Loucy (cell line): ENCODE data around the gene ANKRD9.

Experiments
- H2AFZ ChIP-seq: fragments of 200-600 bp; sonication (generic); 2 replicates; pipeline ENCODE4 v1.6.0; 2016; ENCODE audit warnings: antibody characterized with exemption, mild to moderate bottlenecking, low read length, moderate library complexity
- H3F3A ChIP-seq: fragments of 200-600 bp; 2 replicates; pipeline ENCODE4 v1.6.0; 2016; ENCODE audit warnings: antibody characterized with exemption, low read depth, mild to moderate bottlenecking
- H3K27me3 ChIP-seq: fragments of 200-600 bp; sonication (generic); 2 replicates; pipeline ENCODE4 v1.6.1; 2014; ENCODE audit warnings: low read length, mild to moderate bottlenecking; ENCODE audit not compliant: insufficient read depth, poor library complexity, severe bottlenecking
- H3K36me3 ChIP-seq: fragments of 200-600 bp; sonication (generic); 2 replicates; pipeline ENCODE4 v1.6.1; 2016; ENCODE audit warnings: low read length; ENCODE audit not compliant: insufficient read depth
- H3K4me1 ChIP-seq: fragments of 200-600 bp; sonication (generic); 2 replicates; pipeline ENCODE4 v1.5.1; 2014; ENCODE audit warnings: low read length, mild to moderate bottlenecking; ENCODE audit not compliant: insufficient read depth, poor library complexity, severe bottlenecking
- H3K4me2 ChIP-seq: fragments of 200-600 bp; sonication (generic); 2 replicates; pipeline ENCODE4 v1.6.0; 2014; ENCODE audit warnings: antibody characterized with exemption, low read length, low read depth, mild to moderate bottlenecking; ENCODE audit not compliant: poor library complexity, severe bottlenecking
- H3K4me3 ChIP-seq: fragments of 200-600 bp; sonication (generic); 2 replicates; pipeline ENCODE4 v1.5.1; 2014; ENCODE audit warnings: low read length, mild to moderate bottlenecking, mixed read lengths; ENCODE audit not compliant: poor library complexity, severe bottlenecking
- H3K79me2 ChIP-seq: fragments of 200-600 bp; sonication (generic); 2 replicates; pipeline ENCODE4 v1.6.1; 2014; ENCODE audit warnings: low read length; ENCODE audit not compliant: insufficient read depth
- H3K9ac ChIP-seq: fragments of 200-600 bp; sonication (generic); 2 replicates; pipeline ENCODE4 v1.6.0; 2014; ENCODE audit warnings: mild to moderate bottlenecking, low read depth, low read length, moderate library complexity; ENCODE audit not compliant: poor library complexity, severe bottlenecking
- H3K9me2 ChIP-seq: fragments of 200-600 bp; sonication (generic); replicated peaks from 2 replicates; pipeline ENCODE4 v1.6.1; 2016; ENCODE audit warnings: low read depth, low read length, mixed read lengths
- H3K9me3 ChIP-seq: fragments of 200-600 bp; sonication (generic); 2 replicates; pipeline ENCODE4 v1.6.1; 2014; ENCODE audit warnings: mild to moderate bottlenecking, antibody characterized with exemption, low read length, low read depth; ENCODE audit not compliant: insufficient read depth
- H4K20me1 ChIP-seq: fragments of 200-600 bp; sonication (generic); 2 replicates; pipeline ENCODE4 v1.6.0; 2014; ENCODE audit warnings: antibody characterized with exemption, low read length, mild to moderate bottlenecking; ENCODE audit not compliant: insufficient read depth, poor library complexity, severe bottlenecking
- CTCF ChIP-seq: fragments of 200-600 bp; sonication (generic); conservative IDR thresholded peaks from 2 replicates; pipeline ENCODE4 v1.5.1; 2014; ENCODE audit warnings: mild to moderate bottlenecking, antibody characterized with exemption, low read length
- EZH2phosphoT487 ChIP-seq: fragments of 200-600 bp; IDR thresholded peaks from 2 replicates; pipeline ENCODE4 v1.6.1; 2018; ENCODE audit warnings: antibody characterized with exemption, mild to moderate bottlenecking, moderate library complexity, borderline replicate concordance

ANKRD9 gene

GRCh38 chr14:102479107-102479506, 30.5 kb downstream of the ANKRD9 start:
- Histone ChIP-seq H3K9me3 (no peaks in the 10 kb centered on the region), H3K36me3 (no peaks in the 10 kb centered on the region), H3K9me2 (no peaks in the 10 kb centered on the region), H3F3A (no peaks in the 10 kb centered on the region), H3K4me2 (no peak overlapping the region), H3K9ac (no peak overlapping the region), H2AFZ (no peak overlapping the region), H3K27me3 (no peaks in the 10 kb centered on the region), H3K4me3 (no peak overlapping the region), H3K4me1 (no peaks in the 10 kb centered on the region), H3K79me2 (no peaks in the 10 kb centered on the region), H4K20me1 (no peaks in the 10 kb centered on the region)
- TF ChIP-seq EZH2phosphoT487 (no peak), CTCF (no peak)

GRCh38 chr14:102474934-102475333, 34.6 kb downstream of the ANKRD9 start:
- Histone ChIP-seq H2AFZ (no peak overlapping the region), H3K79me2 (no peaks in the 10 kb centered on the region), H3K9me3 (no peaks in the 10 kb centered on the region), H3K4me2 (no peak overlapping the region), H3F3A (no peaks in the 10 kb centered on the region), H4K20me1 (no peaks in the 10 kb centered on the region), H3K9ac (no peak overlapping the region), H3K4me3 (no peak overlapping the region), H3K27me3 (no peaks in the 10 kb centered on the region), H3K36me3 (no peaks in the 10 kb centered on the region), H3K9me2 (no peaks in the 10 kb centered on the region), H3K4me1 (peaks cover 12% of the 10 kb centered on the region)
- no peak for TF ChIP-seq CTCF
- TF ChIP-seq EZH2phosphoT487 = no peak

GRCh38 chr14:102473559-102473958, 36.0 kb downstream of the ANKRD9 start:
- H3K36me3 ChIP-seq = no peaks in the 10 kb centered on the region
- no peaks in the 10 kb centered on the region for H3K9me3 ChIP-seq
- peaks cover 12% of the 10 kb centered on the region for H3K4me1 ChIP-seq

More at GRCh38 chr14:102473559-102473958, 36.0 kb downstream of the ANKRD9 start:
- Histone ChIP-seq H3K4me2 (no peak overlapping the region), H3K79me2 (no peaks in the 10 kb centered on the region), H3K4me3 (no peak overlapping the region), H3K27me3 (no peaks in the 10 kb centered on the region), H3K9me2 (no peaks in the 10 kb centered on the region), H4K20me1 (no peaks in the 10 kb centered on the region), H3F3A (no peaks in the 10 kb centered on the region), H2AFZ (no peak overlapping the region), H3K9ac (no peak overlapping the region)
- TF ChIP-seq CTCF (no peak), EZH2phosphoT487 (no peak)
